WTC11 (cell line): ENCODE data around the gene AGPS.

Source experiments
- CREB1 ChIP-seq: sonication (generic); formaldehyde crosslinking; IDR thresholded peaks from 2 replicates; pipeline ENCODE4 v1.8.0; 2023; ENCODE audit warnings: mild to moderate bottlenecking, missing genetic modification reagents
- CTCF ChIP-seq: fragments of 200-600 bp; IDR thresholded peaks from 2 replicates; pipeline ENCODE4 v1.8.0; 2022; ENCODE audit warnings: antibody characterized with exemption
- FOXJ3 ChIP-seq: sonication (generic); formaldehyde crosslinking; IDR thresholded peaks from 2 replicates; pipeline ENCODE4 v1.9.0; 2021; ENCODE audit warnings: missing genetic modification reagents, mild to moderate bottlenecking, borderline replicate concordance
- HMGXB4 ChIP-seq: sonication (generic); formaldehyde crosslinking; IDR thresholded peaks from 2 replicates; pipeline ENCODE4 v1.8.1; 2023; ENCODE audit warnings: mild to moderate bottlenecking, moderate library complexity, missing genetic modification reagents
- ZBTB21 ChIP-seq: sonication (generic); formaldehyde crosslinking; IDR thresholded peaks from 2 replicates; pipeline ENCODE4 v1.8.1; 2023; ENCODE audit warnings: mild to moderate bottlenecking, missing genetic modification reagents, borderline replicate concordance
- ZNF232 ChIP-seq: sonication (generic); formaldehyde crosslinking; IDR thresholded peaks from 2 replicates; pipeline ENCODE4 v1.8.0; 2022; ENCODE audit warnings: mild to moderate bottlenecking, missing genetic modification reagents
- TF ChIP-seq, protein P1 (sequence below): sonication (generic); formaldehyde crosslinking; IDR thresholded peaks from 2 replicates; pipeline ENCODE4 v1.8.1; 2023; ENCODE audit warnings: mild to moderate bottlenecking, missing genetic modification reagents, borderline replicate concordance
- TF ChIP-seq, protein P2 (sequence below): sonication (generic); formaldehyde crosslinking; IDR thresholded peaks from 2 replicates; pipeline ENCODE4 v1.8.1; 2023; ENCODE audit warnings: mild to moderate bottlenecking, missing genetic modification reagents, moderate library complexity

- TF ChIP-seq CTCF (no peak), HMGXB4 (no peak), FOXJ3 (CRISPR knock-in tag) (no peak), ZNF232 (no peak), CREB1 (CRISPR knock-in tag) (no peak), ZBTB21 (CRISPR knock-in tag) (no peak)
- TF ChIP-seq, protein P1, sequence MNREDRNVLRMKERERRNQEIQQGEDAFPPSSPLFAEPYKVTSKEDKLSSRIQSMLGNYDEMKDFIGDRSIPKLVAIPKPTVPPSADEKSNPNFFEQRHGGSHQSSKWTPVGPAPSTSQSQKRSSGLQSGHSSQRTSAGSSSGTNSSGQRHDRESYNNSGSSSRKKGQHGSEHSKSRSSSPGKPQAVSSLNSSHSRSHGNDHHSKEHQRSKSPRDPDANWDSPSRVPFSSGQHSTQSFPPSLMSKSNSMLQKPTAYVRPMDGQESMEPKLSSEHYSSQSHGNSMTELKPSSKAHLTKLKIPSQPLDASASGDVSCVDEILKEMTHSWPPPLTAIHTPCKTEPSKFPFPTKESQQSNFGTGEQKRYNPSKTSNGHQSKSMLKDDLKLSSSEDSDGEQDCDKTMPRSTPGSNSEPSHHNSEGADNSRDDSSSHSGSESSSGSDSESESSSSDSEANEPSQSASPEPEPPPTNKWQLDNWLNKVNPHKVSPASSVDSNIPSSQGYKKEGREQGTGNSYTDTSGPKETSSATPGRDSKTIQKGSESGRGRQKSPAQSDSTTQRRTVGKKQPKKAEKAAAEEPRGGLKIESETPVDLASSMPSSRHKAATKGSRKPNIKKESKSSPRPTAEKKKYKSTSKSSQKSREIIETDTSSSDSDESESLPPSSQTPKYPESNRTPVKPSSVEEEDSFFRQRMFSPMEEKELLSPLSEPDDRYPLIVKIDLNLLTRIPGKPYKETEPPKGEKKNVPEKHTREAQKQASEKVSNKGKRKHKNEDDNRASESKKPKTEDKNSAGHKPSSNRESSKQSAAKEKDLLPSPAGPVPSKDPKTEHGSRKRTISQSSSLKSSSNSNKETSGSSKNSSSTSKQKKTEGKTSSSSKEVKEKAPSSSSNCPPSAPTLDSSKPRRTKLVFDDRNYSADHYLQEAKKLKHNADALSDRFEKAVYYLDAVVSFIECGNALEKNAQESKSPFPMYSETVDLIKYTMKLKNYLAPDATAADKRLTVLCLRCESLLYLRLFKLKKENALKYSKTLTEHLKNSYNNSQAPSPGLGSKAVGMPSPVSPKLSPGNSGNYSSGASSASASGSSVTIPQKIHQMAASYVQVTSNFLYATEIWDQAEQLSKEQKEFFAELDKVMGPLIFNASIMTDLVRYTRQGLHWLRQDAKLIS (CRISPR knock-in tag) = no peak
- TF ChIP-seq, protein P2, sequence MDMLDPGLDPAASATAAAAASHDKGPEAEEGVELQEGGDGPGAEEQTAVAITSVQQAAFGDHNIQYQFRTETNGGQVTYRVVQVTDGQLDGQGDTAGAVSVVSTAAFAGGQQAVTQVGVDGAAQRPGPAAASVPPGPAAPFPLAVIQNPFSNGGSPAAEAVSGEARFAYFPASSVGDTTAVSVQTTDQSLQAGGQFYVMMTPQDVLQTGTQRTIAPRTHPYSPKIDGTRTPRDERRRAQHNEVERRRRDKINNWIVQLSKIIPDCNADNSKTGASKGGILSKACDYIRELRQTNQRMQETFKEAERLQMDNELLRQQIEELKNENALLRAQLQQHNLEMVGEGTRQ (CRISPR knock-in tag) = no peak
These were observed 163.6 kb downstream of the AGPS start for GRCh38 chr2:177556153-177556552.
